H1 (cell line): ENCODE data around the gene BTBD8. TPM values are rescaled to one million over a fixed set of nuclear protein-coding genes. Genes with fewer than 3 reads are reported as not detected.

ENCODE experiments used
- polyA plus RNA-seq, 7 experiments: library from polyadenylated mRNA; depleted of rRNA in 3 of 7; stranded (reverse) in 5 of 7; unstranded in 2 of 7; fragments of >200 nt in 5 of 7; fragments of 200-250 nt in 2 of 7; gene quantifications; 1 replicate in 5 of 7; 2 replicates in 1 of 7; 4 replicates in 1 of 7; pipeline versions ENCODE4 v1.2.1 to v1.2.3, GENCODE V29; 2011 to 2013; ENCODE audit warnings: missing spikeins in 2 of 7, mixed read lengths in 2 of 7
- total RNA-seq: library from RNA; stranded (reverse); fragmentation: NEBNext Ultra II Directional; extraction: Animal tissue kit (Norgen Biotek cat#: 25700); gene quantifications from 2 replicates; pipeline ENCODE4 v1.2.1, GENCODE V29; 2021

The BTBD8 gene
- total and polyA plus RNA-seq, 2 of the 8 experiments (the other 6 are each of a cell fraction or from before 2014, with no cell fraction given): 0.44 to 2.5 TPM

Other genes starting within 250 kb of the BTBD8 start
- 2.9 and 6.1 TPM in 2 replicates for gene TGFBR3, start 194.2 kb upstream of the BTBD8 start, total RNA-seq
- gene TGFBR3, start 194.2 kb upstream of the BTBD8 start, polyA plus RNA-seq (2011; rRNA removed): 1.5 and 2.0 TPM in 2 replicates
- gene BRDT, start 130.9 kb upstream of the BTBD8 start, total RNA-seq: not detected in 2 replicates
- gene BRDT, start 130.9 kb upstream of the BTBD8 start, polyA plus RNA-seq (2011; rRNA removed): 0.08 TPM in 2 replicates
- gene EPHX4, start 50.4 kb upstream of the BTBD8 start, total RNA-seq: 0.88 TPM in 2 replicates
- gene EPHX4, start 50.4 kb upstream of the BTBD8 start, polyA plus RNA-seq (2011; rRNA removed): 0.27 and 0.44 TPM in 2 replicates
- not detected in 2 replicates for gene SETSIP, start 4.9 kb upstream of the BTBD8 start, total RNA-seq
- 0.14 TPM in 1 of 2 replicates, not detected in the other for gene SETSIP, start 4.9 kb upstream of the BTBD8 start, polyA plus RNA-seq (2011; rRNA removed)
- not detected in 2 replicates for gene C1orf146, start 137.6 kb downstream of the BTBD8 start, total RNA-seq
- gene C1orf146, start 137.6 kb downstream of the BTBD8 start, polyA plus RNA-seq (2011; rRNA removed): not detected in 2 replicates
- 23.8 and 25.0 TPM in 2 replicates for gene GLMN, start 218.6 kb downstream of the BTBD8 start, total RNA-seq
- 2.1 and 5.7 TPM in 2 replicates for gene GLMN, start 218.6 kb downstream of the BTBD8 start, polyA plus RNA-seq (2011; rRNA removed)
- 27.5 and 28.4 TPM in 2 replicates for gene RPAP2, start 218.7 kb downstream of the BTBD8 start, total RNA-seq
- 3.9 and 7.9 TPM in 2 replicates for gene RPAP2, start 218.7 kb downstream of the BTBD8 start, polyA plus RNA-seq (2011; rRNA removed)